IMR-90 (cell line): ENCODE measurements around the gene PLA2G4D. TPM values are rescaled to one million over a fixed set of nuclear protein-coding genes. Genes with fewer than 3 reads are reported as not detected.

Source experiments
- ATAC-seq: fragments of 200-7000 bp; cut with Tn5 transposase; 2 replicates; pipeline ENCODE4 v1.9.1; 2020; ENCODE audit warnings: low read depth, mild to moderate bottlenecking, moderate library complexity
- BruUV-seq: library from RNA; stranded (reverse); fragments of 400-500 nt; replicated peaks from 2 replicates; lab custom pipeline; 2021; lab: Mats Ljungman, UMichigan
- CTCF ChIA-PET: fragments of 300-600 bp; formaldehyde crosslinking; extraction: SDS; loops from one replicate; lab custom pipeline; 2021; ENCODE audit warnings: antibody characterized with exemption; lab: Yijun Ruan, JAX
- POLR2A ChIA-PET: fragments of 300-600 bp; sonication (Branson Sonifier 250); formaldehyde crosslinking; loops from one replicate; lab custom pipeline; 2022; ENCODE audit warnings: antibody characterized with exemption; ENCODE audit not compliant: unreplicated experiment; lab: Charles Lee
- DNase-seq: peaks from one replicate; pipeline ENCODE4 v3.0.0; 2013
- H2AFZ ChIP-seq: replicated peaks from 2 replicates; pipeline ENCODE3; 2013; ENCODE audit warnings: low read length, mild to moderate bottlenecking; ENCODE audit not compliant: poor library complexity
- H2AK5ac ChIP-seq: 2 replicates; pipeline ENCODE4 v1.6.1; 2013; ENCODE audit warnings: low read depth, low read length, inconsistent platforms
- H2AK9ac ChIP-seq: replicated peaks from 2 replicates; pipeline ENCODE3; 2013; ENCODE audit warnings: mild to moderate bottlenecking, low read depth, low read length, moderate library complexity; ENCODE audit not compliant: poor library complexity
- H2BK120ac ChIP-seq: 2 replicates; pipeline ENCODE4 v1.6.1; 2013; ENCODE audit warnings: low read depth, low read length, inconsistent platforms
- H2BK15ac ChIP-seq: 3 replicates; pipeline ENCODE4 v1.6.1; 2013; ENCODE audit warnings: low read depth, low read length, inconsistent platforms
- H2BK20ac ChIP-seq: 2 replicates; pipeline ENCODE4 v1.6.1; 2013; ENCODE audit warnings: low read depth, mild to moderate bottlenecking, inconsistent platforms, low read length, moderate library complexity
- H2BK5ac ChIP-seq: 2 replicates; pipeline ENCODE4 v1.6.1; 2013; ENCODE audit warnings: mild to moderate bottlenecking, low read depth, low read length, inconsistent platforms; ENCODE audit not compliant: poor library complexity, severe bottlenecking
- H3K14ac ChIP-seq: replicated peaks from 2 replicates; pipeline ENCODE4 v1.6.1; 2013; ENCODE audit warnings: low read depth, low read length, inconsistent platforms
- H3K18ac ChIP-seq: 2 replicates; pipeline ENCODE4 v1.6.1; 2013; ENCODE audit warnings: low read depth, low read length, control low read depth
- H3K23ac ChIP-seq: 2 replicates; pipeline ENCODE4 v1.6.1; 2013; ENCODE audit warnings: low read depth, low read length, inconsistent platforms
- H3K27ac ChIP-seq: 2 replicates; pipeline ENCODE4 v1.5.1; 2013; ENCODE audit warnings: mild to moderate bottlenecking, control low read depth, low read length; ENCODE audit not compliant: insufficient read depth
- H3K27me3 ChIP-seq: 2 replicates; pipeline ENCODE4 v1.6.1; 2013; ENCODE audit warnings: low read length; ENCODE audit not compliant: control insufficient read depth, insufficient read depth
- H3K36me3 ChIP-seq: 2 replicates; pipeline ENCODE4 v1.6.1; 2013; ENCODE audit warnings: low read length, mixed read lengths; ENCODE audit not compliant: control insufficient read depth, insufficient read depth
- H3K4ac ChIP-seq: 2 replicates; pipeline ENCODE4 v1.6.1; 2013; ENCODE audit warnings: low read depth, low read length, inconsistent platforms
- H3K4me1 ChIP-seq: 2 replicates; pipeline ENCODE4 v1.6.1; 2013; ENCODE audit warnings: low read length, mixed read lengths; ENCODE audit not compliant: control insufficient read depth, insufficient read depth
- H3K4me2 ChIP-seq: 2 replicates; pipeline ENCODE4 v1.6.1; 2013; ENCODE audit warnings: low read depth, mild to moderate bottlenecking, control low read depth, low read length, moderate library complexity
- H3K4me3 ChIP-seq: 2 replicates; pipeline ENCODE4 v1.5.1; 2013; ENCODE audit warnings: low read depth, mild to moderate bottlenecking, control low read depth, low read length, moderate library complexity; ENCODE audit not compliant: insufficient read depth
- H3K56ac ChIP-seq: 2 replicates; pipeline ENCODE4 v1.6.1; 2013; ENCODE audit warnings: low read length, inconsistent platforms; ENCODE audit not compliant: insufficient read depth; ENCODE audit errors: extremely low read depth
- H3K79me1 ChIP-seq, 2 experiments: 2 replicates each; pipeline ENCODE4 v1.6.1; 2013; ENCODE audit warnings: low read length in 2 of 2, inconsistent platforms in 1 of 2, low read depth in 1 of 2
- H3K9ac ChIP-seq: 2 replicates; pipeline ENCODE4 v1.6.1; 2013; ENCODE audit warnings: low read depth, low read length, control low read depth
- H3K9me1 ChIP-seq: 2 replicates; pipeline ENCODE4 v1.6.1; 2013; ENCODE audit warnings: low read length, inconsistent platforms; ENCODE audit not compliant: insufficient read depth
- H3K9me3 ChIP-seq: 2 replicates; pipeline ENCODE4 v1.6.1; 2013; ENCODE audit warnings: low read length; ENCODE audit not compliant: control insufficient read depth, insufficient read depth
- H4K20me1 ChIP-seq: 2 replicates; pipeline ENCODE4 v1.6.1; 2013; ENCODE audit warnings: low read length, inconsistent platforms; ENCODE audit not compliant: insufficient read depth
- H4K5ac ChIP-seq: 2 replicates; pipeline ENCODE4 v1.6.1; 2013; ENCODE audit warnings: mild to moderate bottlenecking, low read depth, low read length, control low read depth
- H4K8ac ChIP-seq, 2 experiments: 2 replicates each; pipeline ENCODE4 v1.6.1; 2013; ENCODE audit warnings: low read depth in 2 of 2, low read length in 2 of 2, control low read depth in 1 of 2, inconsistent platforms in 1 of 2
- H4K91ac ChIP-seq: 2 replicates; pipeline ENCODE4 v1.6.1; 2013; ENCODE audit warnings: low read depth, low read length, inconsistent platforms; ENCODE audit not compliant: insufficient read depth
- BHLHE40 ChIP-seq: fragments of 150-350 bp; IDR thresholded peaks from 2 replicates; pipeline ENCODE4 v1.6.1; 2016; ENCODE audit warnings: mild to moderate bottlenecking, low read depth, low read length
- CEBPB ChIP-seq: IDR thresholded peaks from 2 replicates; pipeline ENCODE4 v1.6.1; 2012; ENCODE audit warnings: low read depth, low read length, improper control_type of control experiment
- CHD1 ChIP-seq: IDR thresholded peaks from 2 replicates; pipeline ENCODE4 v1.6.1; 2012; ENCODE audit warnings: low read depth, low read length, improper control_type of control experiment
- CTCF ChIP-seq: conservative IDR thresholded peaks from 2 replicates; pipeline ENCODE4 v1.5.1; 2012; ENCODE audit warnings: mild to moderate bottlenecking, low read depth, low read length, improper control_type of control experiment
- ELK1 ChIP-seq: fragments of 150-350 bp; IDR thresholded peaks from 2 replicates; pipeline ENCODE4 v1.6.1; 2016; ENCODE audit warnings: low read depth, mild to moderate bottlenecking, low read length, moderate library complexity, borderline replicate concordance
- FOS ChIP-seq: fragments of 150-350 bp; IDR thresholded peaks from 2 replicates; pipeline ENCODE4 v1.6.1; 2016; ENCODE audit warnings: low read depth, low read length
- MAFK ChIP-seq: IDR thresholded peaks from 2 replicates; pipeline ENCODE4 v1.6.1; 2012; ENCODE audit warnings: low read depth, low read length, improper control_type of control experiment
- MAZ ChIP-seq: IDR thresholded peaks from 2 replicates; pipeline ENCODE4 v1.6.1; 2012; ENCODE audit warnings: low read depth, mild to moderate bottlenecking, low read length, improper control_type of control experiment, moderate library complexity, borderline replicate concordance
- MXI1 ChIP-seq: IDR thresholded peaks from 2 replicates; pipeline ENCODE4 v1.6.1; 2012; ENCODE audit warnings: low read depth, mild to moderate bottlenecking, low read length, moderate library complexity, borderline replicate concordance
- NFE2L2 ChIP-seq: fragments of 150-350 bp; IDR thresholded peaks from 2 replicates; pipeline ENCODE4 v1.6.1; 2016; ENCODE audit warnings: low read depth, mild to moderate bottlenecking, low read length
- POLR2A ChIP-seq: IDR thresholded peaks from 2 replicates; pipeline ENCODE4 v1.6.1; 2012; ENCODE audit warnings: mild to moderate bottlenecking, low read depth, low read length
- RAD21 ChIP-seq: IDR thresholded peaks from 2 replicates; pipeline ENCODE4 v1.6.1; 2012; ENCODE audit warnings: low read length, improper control_type of control experiment
- RCOR1 ChIP-seq: IDR thresholded peaks from 2 replicates; pipeline ENCODE4 v1.6.1; 2012; ENCODE audit warnings: mild to moderate bottlenecking, low read length, improper control_type of control experiment; ENCODE audit not compliant: insufficient replicate concordance
- RFX5 ChIP-seq: IDR thresholded peaks from 2 replicates; pipeline ENCODE4 v1.8.0; 2012; ENCODE audit warnings: low read depth, mild to moderate bottlenecking, low read length, moderate library complexity
- SMC3 ChIP-seq: fragments of 150-350 bp; IDR thresholded peaks from 2 replicates; pipeline ENCODE4 v1.6.1; 2016; ENCODE audit warnings: low read depth, mild to moderate bottlenecking, antibody characterized with exemption, low read length, moderate library complexity
- USF2 ChIP-seq: fragments of 150-350 bp; IDR thresholded peaks from 2 replicates; pipeline ENCODE4 v1.6.1; 2017; ENCODE audit warnings: mild to moderate bottlenecking, antibody characterized with exemption, low read length, low read depth
- WGBS, 2 experiments: methylation state at CpG; one replicate each; pipeline versions ENCODE4 v1.1.5 to v1.1.7; 2013; ENCODE audit warnings: missing lambda C conversion rate in 2 of 2; ENCODE audit not compliant: insufficient read length in 1 of 2; ENCODE audit errors: extremely low coverage in 2 of 2; 5-methylcytosine and 5-hydroxymethylcytosine counted together
- dilution Hi-C: fragments of 300-500 bp; cut with HindIII; formaldehyde crosslinking; loops from one replicate; pipeline ENCODE4 v1.14.3; 2018; ENCODE audit warnings: low sequenced_read_pairs; ENCODE audit not compliant: unreplicated experiment
- in situ Hi-C: fragments of 300-500 bp; cut with MboI; formaldehyde crosslinking; loops from 3 replicates; pipeline ENCODE4 v1.14.3; 2019; ENCODE audit warnings: low sequenced_read_pairs, inconsistent platforms, mixed read lengths
- intact Hi-C: fragments of 100-400 bp; cut with micrococcal nuclease; formaldehyde crosslinking; loops from 2 replicates; pipeline ENCODE4 v1.10.0; 2022
- polyA plus RNA-seq, 3 experiments: library from polyadenylated mRNA; depleted of rRNA; stranded (reverse); fragments of >200 nt; gene quantifications; 2 replicates each; pipeline ENCODE4 v1.2.3, GENCODE V29; 2012; ENCODE audit warnings: low replicate concordance in 1 of 3
- total RNA-seq: library from RNA; depleted of rRNA; stranded (reverse); fragments of >200 nt; gene quantifications from 2 replicates; pipeline ENCODE4 v1.2.3, GENCODE V29; 2012

PLA2G4D gene
- total and polyA plus RNA-seq, 2 of the 4 experiments (the other 2 are of a cell fraction) = not detected

DNA sequence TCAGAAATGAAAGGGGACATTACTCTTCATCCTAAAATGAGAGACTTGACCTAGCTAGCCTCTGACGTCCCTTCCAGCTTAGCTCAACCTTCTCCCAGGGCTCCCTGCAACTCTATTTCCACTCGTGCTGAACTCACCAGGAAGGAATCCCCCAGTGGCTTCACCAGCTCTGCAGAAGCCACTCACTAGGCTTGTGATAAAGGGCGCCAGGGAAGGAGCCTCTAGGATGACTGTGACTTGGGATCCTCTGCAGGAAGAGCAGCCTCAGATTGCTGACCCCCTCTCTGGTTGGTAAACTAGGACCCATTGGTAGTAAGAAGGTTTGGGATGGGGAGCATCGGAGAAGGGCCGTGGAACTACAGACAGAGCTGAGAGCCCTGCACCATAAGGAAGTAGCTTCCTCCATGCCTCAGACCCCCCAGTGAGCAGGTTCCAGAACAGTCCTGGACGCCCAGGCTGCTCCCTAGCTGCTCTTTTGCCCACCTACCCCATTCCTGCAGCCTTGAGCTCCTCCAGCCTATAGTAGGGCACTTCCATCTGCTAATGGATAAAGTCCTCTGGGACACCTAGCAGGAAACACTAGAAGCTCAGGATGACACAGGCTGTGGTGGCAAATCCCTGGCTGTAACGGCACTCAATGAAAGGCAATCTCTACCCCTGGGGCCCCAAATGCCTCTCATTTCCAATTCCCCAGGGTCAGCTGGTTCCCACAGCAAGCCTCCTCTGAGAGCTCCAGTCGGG, 36.1 kb upstream of the PLA2G4D start:
- POLR2A ChIA-PET = no interaction called here
- intact Hi-C loops = no loop called here
- no peak overlapping the region for H2BK120ac ChIP-seq
- ATAC-seq (no peak), DNase-seq (no peak)
- H3K27ac ChIP-seq = no peak overlapping the region
- no peaks in the 10 kb centered on the region for H3K9me3 ChIP-seq
- H4K20me1 ChIP-seq = no peaks in the 10 kb centered on the region
- H2BK20ac ChIP-seq = no peak overlapping the region
- H3K18ac ChIP-seq = no peak overlapping the region
- no peak overlapping the region for H3K23ac ChIP-seq
- H4K91ac ChIP-seq = no peak overlapping the region
- H3K4me2 ChIP-seq = no peak overlapping the region
- H3K79me1 ChIP-seq = no peaks in the 10 kb centered on the region
- no peak overlapping the region for H3K14ac ChIP-seq
- H3K56ac ChIP-seq = no peak overlapping the region
- no peak overlapping the region for H2AK5ac ChIP-seq
- H2AFZ ChIP-seq = no peak overlapping the region
- no peaks in the 10 kb centered on the region for H3K36me3 ChIP-seq
- CTCF ChIA-PET = interaction anchor here (0.7 to 0.9 kb wide), 2 partner anchors 11 to 51 kb away, joined by 3 read pairs; no protein-coding TSS in a partner anchor
- no peak overlapping the region for H3K4me3 ChIP-seq
- in situ Hi-C loops = no loop called here
- no peak overlapping the region for H3K9ac ChIP-seq
- TF ChIP-seq USF2 (no peak), BHLHE40 (no peak), ELK1 (no peak), SMC3 (no peak), CEBPB (no peak), RFX5 (no peak), RCOR1 (no peak), FOS (no peak), POLR2A (no peak), RAD21 (no peak), MAZ (no peak), CHD1 (no peak), MAFK (no peak), MXI1 (no peak), CTCF (no peak), NFE2L2 (no peak)
- H3K9me1 ChIP-seq = no peaks in the 10 kb centered on the region
- H2BK15ac ChIP-seq = no peak overlapping the region
- peaks cover 40% of the 10 kb centered on the region for H3K27me3 ChIP-seq
- no peak overlapping the region for H2AK9ac ChIP-seq
- WGBS, 2 experiments = 40% methylated on average over 2 of the region's 8 CpGs; no CpG with 5 or more reads in 1 of the 2 experiments
- no peak overlapping the region for H2BK5ac ChIP-seq
- H3K4me1 ChIP-seq = no peaks in the 10 kb centered on the region
- dilution Hi-C loops = no loop called here
- H3K4ac ChIP-seq = no peak overlapping the region
- no peak overlapping the region for H4K8ac ChIP-seq
- no TSS peak for BruUV-seq
- H4K5ac ChIP-seq = no peak overlapping the region
